HG02973 (cell line): Measurements from ENCODE around the gene OLFM2.

Source experiments
- ATAC-seq: cut with Tn5 transposase; IDR thresholded peaks from one replicate; pipeline ENCODE4 v1.9.1; 2021; ENCODE audit warnings: moderate library complexity; ENCODE audit not compliant: unreplicated experiment

The OLFM2 gene

DNA sequence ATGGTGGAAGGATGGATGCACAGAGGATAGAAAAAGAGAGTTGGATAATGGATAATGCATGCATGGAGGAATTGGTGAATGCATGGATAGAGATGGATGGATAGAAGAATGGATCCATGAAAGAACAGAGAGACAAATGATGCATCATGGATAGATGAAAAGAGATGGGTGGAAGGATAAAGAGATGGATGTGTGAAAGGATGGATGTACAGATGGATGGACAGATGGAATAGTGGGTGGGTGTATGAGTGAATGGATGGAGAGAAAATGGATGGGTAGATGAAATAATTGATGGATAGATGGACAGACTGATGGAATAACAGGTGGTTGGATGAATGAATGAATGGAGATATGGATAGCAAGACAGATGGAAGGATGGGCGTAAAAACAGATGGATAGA, 25.7 kb downstream of the OLFM2 start:
- no peak for ATAC-seq

DNA sequence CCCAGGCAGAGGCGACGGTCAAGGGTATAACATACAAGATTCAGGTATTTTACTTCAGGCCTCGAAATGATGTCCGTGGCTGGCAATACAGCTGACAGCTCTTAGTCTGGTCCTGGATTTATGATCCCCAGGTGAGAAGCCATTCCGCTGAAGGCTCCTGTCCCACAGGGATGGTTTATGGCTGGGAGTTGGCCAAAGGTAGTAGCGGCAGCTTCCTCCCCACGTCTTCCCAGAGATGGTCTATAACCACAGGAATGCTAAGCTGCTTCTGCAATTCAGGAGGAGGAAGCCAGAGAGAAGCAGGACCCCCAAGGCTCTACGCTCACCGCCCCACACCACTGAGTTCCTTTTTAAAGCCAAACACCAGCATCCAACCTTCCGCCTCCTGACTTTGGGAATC, 27.1 kb downstream of the OLFM2 start:
- no peak for ATAC-seq

DNA sequence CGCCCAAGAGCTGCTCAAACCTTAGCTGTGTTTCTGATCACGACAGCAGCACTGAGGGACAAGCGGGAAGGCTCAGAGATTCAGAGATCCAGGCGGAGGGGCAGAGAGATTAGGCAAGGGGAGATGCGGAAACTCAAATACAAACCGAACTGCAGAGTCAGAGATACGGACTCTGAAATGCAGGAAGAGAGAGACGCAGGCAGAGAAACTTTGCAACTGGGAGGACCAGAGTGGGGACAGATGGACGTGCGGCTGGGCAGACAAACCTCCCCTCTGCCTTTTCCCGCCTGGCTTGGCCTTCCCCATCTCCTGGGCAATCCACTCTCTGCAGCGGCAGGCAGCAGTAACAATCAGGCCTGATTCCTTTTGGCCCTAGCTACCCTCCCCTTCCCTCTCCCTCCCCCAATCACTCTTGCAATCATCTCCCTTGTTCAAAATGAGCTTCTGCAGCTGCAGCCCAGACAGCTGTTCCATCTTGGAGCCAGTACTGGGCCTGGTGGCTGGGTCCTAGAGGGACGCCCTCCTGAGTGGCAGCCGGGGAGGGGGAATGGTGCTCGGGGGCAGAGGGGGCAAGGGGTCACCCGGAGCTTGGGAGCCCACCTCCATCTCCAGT, 29.7 kb downstream of the OLFM2 start:
- no peak for ATAC-seq

DNA sequence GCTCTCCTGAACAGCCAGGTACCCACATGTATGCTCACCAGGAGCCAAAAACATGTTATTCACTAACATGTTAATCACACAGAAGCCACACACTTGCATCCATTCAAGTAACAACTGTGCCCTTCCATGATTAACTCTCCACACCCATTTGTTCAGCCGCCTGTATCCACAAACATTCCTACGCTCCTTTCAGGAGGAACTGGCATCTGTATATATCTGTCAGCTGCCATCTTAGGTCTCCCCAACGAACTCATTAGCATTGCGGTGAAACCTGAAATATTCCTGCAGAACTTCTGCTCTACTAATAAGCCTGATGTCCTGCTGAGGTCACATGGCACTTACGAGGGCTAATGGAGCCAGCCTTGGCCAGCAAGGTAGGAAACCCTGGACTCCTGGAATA, 33.0 kb downstream of the OLFM2 start:
- ATAC-seq, result no peak

DNA sequence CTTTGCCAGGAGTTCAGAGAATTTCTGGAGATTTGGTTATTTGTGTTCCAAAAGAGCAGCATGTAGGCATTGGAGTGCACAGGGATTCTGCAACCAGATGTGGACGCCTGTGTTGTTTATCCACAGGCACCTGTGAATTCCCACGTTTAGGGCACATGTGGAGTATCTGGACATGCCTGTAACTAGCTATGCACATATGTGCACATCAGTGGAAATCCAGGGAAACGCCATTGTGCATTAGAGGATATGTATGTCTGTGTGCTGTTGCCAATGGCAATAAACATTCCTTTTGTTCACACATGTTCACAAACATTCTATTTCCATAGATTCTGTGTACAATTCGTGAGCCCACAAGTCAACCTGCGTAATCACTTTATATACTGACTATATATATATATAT, 34.7 kb downstream of the OLFM2 start:
- no peak for ATAC-seq

DNA sequence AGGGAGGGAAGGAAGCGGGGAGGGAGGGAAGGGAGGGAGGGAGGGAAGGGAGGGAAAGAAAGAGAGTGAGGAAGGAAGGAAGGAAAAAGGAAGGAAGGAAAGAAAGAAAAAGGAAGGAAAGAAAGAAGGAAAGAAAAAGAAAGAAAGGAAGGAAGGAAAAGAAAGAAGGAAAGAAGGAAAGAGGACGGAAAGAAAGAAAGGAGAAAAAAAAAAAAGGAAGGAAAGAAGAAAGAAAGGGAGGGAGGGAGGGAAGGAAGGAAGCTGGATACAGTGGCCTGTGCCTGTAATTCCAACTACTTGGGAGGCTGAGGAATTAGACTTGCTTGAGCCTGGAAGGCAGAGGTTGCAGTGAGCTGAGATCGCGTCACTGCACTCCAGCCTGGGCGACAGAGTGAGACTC, 35.3 kb downstream of the OLFM2 start:
- no peak for ATAC-seq

DNA sequence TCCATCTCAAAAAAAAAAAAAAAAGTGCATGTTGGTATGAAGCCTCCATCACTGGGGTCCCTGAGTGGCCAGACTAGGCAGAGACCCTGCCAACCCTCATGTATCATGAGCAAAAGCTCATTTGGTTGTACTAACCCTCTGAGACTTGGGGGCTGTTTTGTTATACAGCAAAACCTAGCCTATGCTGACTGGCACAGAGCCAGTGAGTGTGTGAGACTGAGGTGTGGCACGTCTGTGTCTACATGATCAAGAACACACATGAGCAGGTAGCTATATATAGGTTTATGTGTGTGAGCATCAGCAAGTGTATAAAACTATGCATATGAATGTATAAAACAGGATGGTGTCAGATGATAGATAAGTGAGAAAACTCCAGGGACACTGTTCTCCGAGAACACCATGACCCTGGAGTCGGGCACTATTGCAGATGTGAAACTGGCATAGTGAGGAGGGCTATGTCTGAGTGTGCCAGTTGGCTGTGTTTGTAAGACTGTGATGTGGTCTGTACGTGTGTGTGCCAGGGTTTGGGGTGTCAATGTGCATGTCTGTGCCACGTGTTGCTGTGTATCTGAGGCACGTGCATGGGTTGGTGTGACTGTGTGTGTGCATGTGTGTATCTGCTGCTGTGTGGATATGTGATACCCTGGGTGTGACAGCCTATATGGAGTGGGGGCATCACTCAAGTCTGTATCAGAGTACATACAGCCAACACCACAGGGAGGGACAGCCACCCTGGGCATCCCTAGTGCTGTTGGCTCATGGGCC, 44.5 kb downstream of the OLFM2 start:
- no peak for ATAC-seq

DNA sequence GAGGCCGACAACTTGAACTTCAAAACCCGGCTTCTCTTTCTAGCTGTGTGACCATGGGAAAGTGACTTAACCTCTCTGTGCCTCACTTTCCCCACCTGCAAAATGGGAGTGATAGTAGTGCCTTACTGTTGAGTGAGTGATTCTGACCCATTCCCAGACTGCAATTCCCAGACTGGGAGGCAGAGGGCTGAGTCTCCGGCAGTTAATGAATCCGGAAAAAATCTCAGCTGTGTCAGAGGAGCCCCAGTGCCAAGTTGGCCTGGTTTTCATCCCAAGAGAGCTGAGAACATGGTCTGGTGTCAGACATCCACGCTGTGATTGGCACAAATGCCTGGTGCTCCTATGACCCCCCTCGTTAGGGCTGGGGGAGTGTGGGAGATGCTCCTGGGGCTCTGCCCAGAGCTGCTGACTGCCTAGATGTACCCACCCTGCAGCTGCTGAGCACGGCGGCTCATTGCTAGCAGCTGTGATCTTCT, 51.2 kb downstream of the OLFM2 start:
- ATAC-seq, result no peak

DNA sequence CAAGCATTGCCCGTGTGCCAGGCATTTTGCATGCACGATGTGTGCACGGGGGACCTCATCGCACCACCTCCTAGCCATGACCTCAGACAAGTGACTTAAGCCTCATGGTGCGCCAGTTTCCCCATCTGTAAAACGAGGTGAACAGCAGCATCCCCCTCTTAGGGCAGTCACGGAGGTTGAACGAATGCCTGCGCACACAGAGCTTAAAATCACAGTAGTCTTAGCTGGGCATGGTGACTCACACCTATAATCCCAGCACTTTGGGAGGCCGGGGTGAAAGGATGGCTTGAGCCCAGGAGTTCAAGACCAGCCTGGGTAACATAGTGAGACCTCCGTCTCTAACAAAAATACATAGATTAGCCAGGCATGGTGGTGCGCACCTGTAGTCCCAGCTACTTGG, 52.6 kb downstream of the OLFM2 start:
- ATAC-seq, result no peak

DNA sequence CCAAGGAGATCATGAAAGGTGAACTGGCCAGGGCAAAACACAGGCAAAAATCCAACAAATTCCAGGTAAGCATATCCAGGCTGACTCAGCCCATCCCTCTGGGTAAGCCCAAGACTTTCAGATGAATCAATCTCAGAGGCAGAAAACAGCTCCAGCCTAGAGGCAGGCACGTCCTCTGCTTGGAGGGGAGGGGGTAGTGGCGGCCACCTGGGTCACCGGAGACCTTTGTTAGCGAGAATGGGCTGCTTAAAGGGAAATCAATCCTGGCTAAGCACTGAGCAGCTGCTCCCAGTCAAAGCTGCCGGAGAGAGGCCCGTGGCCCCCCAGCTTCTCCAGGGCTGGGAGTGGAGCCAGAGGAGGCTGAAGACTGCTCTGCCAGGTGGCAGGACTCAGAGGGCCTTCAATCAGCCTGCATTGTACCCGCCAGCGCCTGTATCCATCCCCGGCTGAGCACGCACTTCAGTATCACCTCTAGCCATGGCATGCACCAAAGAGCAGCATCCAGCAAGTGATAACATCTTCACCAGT, 53.0 kb downstream of the OLFM2 start:
- ATAC-seq, result no peak

DNA sequence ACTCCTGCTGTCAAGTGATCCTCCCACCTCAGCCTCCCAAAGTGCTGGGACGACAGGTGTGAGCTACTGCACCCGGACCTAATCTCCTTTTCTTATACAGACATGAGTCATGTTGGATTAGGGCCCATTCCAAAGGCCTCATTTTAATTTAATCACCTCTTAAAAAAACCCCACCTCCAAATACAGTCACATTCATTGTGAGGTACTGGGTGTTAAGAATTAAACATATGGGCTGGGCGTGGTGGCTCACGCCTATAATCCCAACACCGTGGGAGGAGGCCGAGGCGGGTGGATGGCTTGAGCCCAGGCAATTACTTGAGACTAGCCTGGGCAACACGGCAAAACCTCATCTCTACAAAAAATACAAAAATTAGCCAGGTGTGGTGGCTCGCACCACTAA, 54.6 kb downstream of the OLFM2 start:
- ATAC-seq, result no peak

DNA sequence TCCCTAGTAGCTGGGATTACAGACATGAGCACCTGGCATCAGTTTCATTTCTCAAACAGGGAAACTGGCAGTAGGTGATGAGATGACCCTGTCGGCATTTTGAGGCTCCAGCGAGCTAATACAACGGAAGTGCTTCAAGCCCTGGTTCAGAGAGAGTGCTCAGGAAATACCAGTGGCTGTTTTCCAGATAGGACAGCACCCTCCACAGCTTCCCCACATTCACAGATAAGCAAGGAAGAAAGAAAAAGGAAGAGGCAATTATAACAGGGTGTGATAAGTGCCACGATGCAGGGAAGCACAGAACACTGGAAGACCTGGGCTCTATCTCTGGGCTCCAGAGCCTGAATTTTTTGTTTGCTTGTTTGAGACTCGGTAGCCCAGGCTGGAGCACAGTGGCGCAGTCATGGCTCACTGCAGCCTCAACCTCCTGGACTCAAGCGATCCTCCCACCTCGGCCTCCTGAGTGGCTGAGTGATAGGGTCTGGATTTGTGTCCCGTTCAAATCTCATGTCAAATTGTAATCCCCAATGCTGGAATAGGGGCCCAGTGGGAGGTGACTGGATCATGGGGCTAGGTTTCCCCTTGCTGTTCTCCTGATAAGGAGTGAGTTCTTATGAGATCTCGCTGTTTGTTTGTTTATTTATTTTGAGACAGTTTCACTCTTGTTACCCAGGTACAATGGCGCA, 57.7 kb downstream of the OLFM2 start:
- no peak for ATAC-seq

DNA sequence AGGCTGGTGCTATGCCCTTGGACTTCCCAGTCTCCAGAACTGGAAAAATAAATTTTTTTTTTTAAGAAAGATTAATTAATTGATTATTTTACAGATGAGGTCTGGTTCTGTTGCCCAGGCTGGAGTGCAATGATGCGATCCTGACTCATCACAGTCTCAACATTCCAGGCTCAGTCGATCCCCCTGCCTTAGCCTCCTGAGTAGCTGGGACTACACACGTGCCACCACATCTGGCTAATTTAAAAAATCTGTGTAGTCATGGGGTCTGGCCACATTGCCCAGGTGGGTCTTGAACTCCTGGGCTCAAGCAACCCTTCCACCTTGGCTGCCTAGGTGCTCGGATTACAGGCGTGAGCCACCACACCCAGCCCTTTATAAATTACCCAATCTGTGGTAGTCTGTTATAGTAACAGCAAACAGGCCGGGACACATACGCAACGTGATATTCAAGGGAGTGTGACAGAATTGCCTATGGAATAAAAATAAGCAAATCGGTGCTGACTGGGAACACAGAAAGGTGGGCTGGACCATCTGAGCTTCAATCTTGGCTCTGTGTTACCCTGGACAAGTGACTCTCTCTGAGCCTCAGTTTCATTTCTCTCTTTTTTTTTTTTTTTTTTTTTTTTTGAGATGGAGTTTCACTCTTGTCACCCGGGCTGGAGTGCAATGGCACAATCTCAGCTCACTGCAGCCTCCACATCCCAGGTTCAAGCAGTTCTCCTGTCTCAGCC, 58.4 kb downstream of the OLFM2 start:
- no peak for ATAC-seq

DNA sequence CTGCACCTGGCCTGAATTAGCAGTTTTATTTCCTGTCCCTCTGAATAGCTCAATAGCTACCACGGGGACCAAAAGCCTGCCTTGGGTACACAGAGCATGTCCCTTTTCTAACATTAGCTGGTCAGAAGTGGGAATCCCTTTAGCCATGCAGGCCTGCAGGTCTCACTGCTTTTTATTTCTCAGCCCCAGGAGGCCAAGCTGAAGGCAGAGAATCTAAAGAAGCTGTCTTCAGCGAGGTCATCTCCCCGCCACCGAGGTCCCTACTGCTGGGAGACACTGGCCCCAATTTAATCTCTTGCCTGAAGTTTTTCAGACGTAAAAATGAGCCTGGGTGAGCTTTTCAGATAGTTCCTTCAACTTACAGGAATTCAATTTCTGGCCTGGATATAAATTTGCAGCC, 60.5 kb downstream of the OLFM2 start:
- no peak for ATAC-seq

DNA sequence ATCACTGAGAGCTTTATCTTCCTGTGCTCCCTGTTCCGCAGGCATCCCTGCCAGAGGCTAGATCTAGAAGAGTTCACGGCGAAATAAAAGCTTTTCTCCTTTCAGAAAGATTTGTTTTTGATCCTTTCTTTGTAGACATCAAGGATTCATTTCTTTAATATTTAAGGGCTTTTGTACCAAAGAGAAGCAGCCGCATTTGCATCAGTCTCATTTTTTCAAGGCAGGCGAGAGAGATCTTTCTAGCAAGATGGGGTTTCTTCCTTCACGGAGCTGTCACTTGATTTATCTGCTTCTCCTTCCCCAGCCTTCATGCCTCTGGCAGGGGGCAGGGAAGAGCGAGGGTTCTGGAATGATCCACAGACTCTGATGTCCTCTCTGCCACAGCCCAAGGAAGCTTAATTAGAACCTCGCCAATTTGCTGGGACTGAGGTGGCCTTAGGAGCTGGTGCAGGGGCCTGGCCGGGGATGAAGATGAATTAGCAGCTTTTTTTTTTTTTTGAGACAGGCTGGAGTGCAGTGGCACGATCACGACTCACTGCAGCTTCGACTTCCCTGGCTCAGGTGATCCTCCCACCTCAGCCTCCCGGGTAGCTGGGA, 61.2 kb downstream of the OLFM2 start:
- ATAC-seq, result no peak

DNA sequence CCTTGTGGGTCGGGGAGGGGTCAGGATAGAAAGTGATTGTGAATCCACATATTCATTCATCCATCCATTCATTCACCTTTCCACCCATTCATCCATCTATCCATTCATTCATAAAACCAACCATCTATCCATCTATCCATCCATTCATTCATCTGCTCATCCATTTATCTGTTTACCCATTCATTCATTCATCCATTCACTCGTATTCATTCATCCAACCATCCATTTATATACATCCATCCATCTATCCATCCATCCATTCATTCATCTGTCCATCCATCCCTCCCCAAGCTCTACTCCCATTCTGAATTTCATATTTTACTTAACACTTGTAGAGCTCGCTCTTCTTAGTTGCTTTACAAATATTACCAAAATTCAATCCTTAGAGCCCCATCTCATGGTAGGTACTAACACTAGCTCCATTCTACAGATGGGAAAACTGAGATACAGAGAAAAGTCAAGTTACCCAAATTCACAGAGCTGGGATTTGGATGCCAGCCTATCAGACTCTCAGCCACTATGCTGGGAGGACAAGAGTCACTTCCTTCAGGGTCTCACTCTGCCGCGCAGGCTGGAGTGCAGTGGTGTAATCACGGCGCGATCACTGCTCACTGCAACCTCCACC, 63.6 kb downstream of the OLFM2 start:
- no peak for ATAC-seq

DNA sequence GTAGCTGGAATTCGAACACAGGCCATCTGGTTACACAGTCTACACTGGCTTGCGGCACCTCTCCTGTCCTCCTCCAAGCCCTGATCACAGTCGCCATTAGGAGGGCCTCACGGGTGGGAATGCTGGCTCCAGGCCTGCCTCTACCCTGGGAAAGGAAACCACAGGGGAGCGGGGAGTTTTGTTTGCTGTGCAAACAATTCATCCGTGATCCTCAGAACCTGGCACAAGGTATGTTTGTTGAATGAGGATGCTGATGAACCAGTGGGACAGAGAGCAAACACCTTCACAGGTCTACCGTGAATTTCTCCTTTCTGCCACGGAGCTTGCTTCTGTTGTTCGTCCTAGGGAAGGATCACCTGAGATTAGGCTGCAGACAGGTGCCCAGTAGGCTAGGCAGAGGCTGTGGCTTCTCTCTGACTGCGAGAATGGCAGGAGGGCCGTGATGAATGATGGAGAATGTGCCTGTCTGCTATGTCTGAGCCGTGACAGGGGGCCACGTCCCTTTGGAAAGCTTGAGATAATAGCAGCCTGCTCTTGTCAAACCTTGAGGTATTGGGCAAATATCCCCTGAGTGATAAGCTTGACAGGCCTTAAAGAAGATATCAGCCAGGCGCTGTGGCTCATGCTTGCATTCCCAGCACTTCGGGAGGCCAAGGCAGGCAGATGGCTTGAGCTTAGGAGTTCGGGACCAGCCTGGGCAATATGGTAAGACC, 64.5 kb downstream of the OLFM2 start:
- no peak for ATAC-seq

DNA sequence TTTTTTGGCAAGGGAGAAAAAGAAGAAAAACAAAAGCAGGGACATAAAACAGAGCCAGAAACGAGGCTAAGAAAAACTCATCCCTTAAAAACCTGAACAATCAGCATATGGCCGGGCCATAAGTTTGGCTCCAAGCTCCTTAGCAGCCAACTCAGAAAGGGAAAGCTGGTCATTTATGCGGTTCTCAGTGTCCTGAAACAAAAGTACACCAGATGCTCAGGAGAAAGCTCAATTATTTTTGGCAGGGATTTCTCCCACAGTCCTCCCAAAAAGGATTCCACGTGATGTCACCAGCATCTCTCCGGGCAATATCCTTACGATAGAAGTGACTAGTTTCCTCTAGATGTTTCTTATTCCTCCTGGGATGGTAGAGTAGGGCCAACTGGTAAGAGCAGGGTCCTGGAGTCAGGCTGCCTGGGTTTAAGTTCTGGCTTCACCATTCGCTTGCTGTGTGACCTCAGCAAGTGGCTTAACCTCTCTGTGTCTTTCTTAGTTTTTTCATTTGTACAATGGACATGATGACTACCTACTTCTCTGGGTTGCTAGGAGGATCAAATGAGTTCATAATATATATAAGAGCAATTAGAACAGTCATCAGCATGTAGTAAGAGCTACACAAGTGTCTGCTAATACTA, 67.2 kb downstream of the OLFM2 start:
- ATAC-seq, result no peak

DNA sequence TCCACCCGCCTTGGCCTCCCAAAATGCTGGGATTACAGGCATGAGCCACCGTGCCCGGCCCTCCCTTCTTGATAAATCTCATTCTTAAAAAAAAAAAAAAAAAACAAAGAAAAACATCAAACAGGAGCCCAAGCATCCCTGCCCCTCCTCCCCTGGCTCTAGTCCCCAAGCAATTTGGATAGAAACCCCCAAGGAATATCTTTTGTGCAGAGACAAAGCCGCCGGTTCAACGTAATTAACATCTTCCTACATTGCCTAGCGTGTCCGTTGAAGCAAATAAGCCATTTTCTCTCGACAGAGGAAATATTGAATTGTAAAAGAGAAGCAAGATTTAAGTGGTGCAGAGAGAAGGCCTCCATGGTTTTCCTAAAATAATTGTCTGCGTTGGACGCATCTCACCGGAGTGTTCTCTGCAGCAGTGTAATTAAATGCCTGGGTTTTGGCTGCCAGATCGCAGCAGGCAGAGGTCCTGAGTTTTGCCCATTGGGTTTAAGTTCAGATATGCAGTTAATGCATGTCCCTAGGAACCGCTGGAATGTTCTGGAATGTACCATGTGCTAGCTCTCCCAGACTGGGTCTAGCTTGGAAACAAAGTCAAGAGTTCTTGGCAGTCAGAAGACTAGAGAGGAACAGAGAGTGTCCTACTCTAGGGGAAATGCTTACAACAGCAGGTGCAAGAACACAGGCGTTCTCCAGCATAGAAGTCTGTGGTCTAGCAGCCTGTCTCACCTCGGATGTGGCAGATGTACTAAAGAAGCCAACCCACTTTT, 70.4 kb downstream of the OLFM2 start:
- no peak for ATAC-seq
